AG04449 (cell line): Measurements from ENCODE around the gene DSG2.
"Not testable (repeated sequence)": the region's sequence is repeated elsewhere in the genome, so short reads cannot be mapped to it uniquely, and the experiment has no call there.

Experiments
- CTCF ChIA-PET: fragments of 350-600 bp; formaldehyde crosslinking; extraction: SDS; loops from one replicate; lab custom pipeline; 2021; ENCODE audit warnings: antibody characterized with exemption; lab: Yijun Ruan, JAX
- POLR2A ChIA-PET: fragments of 400-600, 350-600 bp; formaldehyde crosslinking; extraction: SDS; loops from one replicate; lab custom pipeline; 2020; ENCODE audit warnings: antibody characterized with exemption, inconsistent platforms; lab: Yijun Ruan, JAX
- DNase-seq: peaks from one replicate; pipeline ENCODE4 v3.0.0-alpha.2; 2010; ENCODE audit warnings: low read depth, low spot score
- H3K4me3 ChIP-seq: 2 replicates; pipeline ENCODE4 v1.5.1; 2011; ENCODE audit warnings: low read depth, mild to moderate bottlenecking, control low read depth, low read length
- TF ChIP-seq, protein P1 (sequence below): IDR thresholded peaks from one replicate; pipeline ENCODE4 v1.5.1; 2011; ENCODE audit warnings: mild to moderate bottlenecking, moderate library complexity, low read length, control low read depth, inconsistent platforms; ENCODE audit not compliant: insufficient read depth; ENCODE audit errors: missing control alignments

The DSG2 gene

DNA sequence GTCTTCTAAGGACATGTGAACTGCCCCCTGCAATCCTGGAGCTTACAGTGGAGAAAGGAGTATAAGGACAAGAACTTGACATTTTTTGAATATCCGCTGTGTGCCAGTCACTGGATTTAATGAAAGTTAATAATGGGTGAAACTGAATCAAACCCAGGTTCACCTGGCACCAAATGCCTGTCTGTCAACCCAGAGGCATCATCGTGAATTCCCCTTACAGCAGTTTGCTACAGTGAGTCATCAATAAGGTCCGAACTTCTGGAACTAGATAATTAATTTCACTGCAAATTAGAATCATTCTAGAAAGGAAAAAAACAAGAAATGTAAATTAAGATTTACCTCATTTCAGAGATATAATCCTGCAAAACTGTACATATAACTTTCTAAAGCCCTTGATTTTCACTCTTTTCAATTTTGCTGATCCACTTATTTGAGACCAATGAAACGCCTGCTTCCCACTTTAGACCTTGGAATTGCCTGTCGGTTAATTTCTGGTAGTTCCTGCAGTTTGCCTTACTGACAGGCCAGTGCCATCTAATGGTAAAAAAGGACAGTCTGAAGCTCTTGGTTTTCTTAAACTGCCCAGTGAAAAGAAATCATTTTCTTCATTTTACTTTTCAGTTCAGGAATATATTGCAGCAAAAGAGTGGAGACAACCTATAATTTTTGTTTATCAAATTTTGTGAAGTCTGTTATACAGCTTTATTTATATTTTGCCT lies 8.2 kb downstream of the DSG2 start:
- TF ChIP-seq, protein P1, sequence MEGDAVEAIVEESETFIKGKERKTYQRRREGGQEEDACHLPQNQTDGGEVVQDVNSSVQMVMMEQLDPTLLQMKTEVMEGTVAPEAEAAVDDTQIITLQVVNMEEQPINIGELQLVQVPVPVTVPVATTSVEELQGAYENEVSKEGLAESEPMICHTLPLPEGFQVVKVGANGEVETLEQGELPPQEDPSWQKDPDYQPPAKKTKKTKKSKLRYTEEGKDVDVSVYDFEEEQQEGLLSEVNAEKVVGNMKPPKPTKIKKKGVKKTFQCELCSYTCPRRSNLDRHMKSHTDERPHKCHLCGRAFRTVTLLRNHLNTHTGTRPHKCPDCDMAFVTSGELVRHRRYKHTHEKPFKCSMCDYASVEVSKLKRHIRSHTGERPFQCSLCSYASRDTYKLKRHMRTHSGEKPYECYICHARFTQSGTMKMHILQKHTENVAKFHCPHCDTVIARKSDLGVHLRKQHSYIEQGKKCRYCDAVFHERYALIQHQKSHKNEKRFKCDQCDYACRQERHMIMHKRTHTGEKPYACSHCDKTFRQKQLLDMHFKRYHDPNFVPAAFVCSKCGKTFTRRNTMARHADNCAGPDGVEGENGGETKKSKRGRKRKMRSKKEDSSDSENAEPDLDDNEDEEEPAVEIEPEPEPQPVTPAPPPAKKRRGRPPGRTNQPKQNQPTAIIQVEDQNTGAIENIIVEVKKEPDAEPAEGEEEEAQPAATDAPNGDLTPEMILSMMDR: no peak
- POLR2A ChIA-PET: no interaction called here
- H3K4me3 ChIP-seq: no peak overlapping the region
- CTCF ChIA-PET: no interaction called here
- no peak for DNase-seq

DNA sequence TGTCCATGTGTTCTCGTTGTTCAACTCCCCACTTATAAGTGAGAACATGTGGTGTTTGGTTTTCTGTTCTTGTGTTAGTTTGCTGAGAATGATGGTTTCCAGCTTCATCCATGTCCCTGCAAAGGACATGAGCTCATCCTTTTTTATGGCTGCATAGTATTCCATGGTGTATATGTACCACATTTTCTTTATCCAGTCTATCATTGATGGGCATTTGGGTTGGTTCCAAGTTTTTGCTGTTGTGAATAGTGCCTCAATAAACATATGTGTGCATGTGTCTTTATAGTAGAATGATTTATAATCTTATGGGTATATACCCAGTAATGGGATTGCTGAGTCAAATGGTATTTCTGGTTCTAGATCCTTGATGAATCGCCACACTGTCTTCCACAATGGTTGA lies 9.1 kb downstream of the DSG2 start:
- H3K4me3 ChIP-seq, DNase-seq, CTCF ChIA-PET, POLR2A ChIA-PET: not testable (repeated sequence)

- H3K4me3 ChIP-seq: no peak overlapping the region
- ChIA-PET CTCF (no interaction called here), POLR2A (no interaction called here)
- TF ChIP-seq, protein P1: no peak
- DNase-seq: no peak
Measured at GRCh38 chr18:31508781-31509180, 10.8 kb downstream of the DSG2 start.

- no peak for DNase-seq
- no peak overlapping the region for H3K4me3 ChIP-seq
- ChIA-PET CTCF (no interaction called here), POLR2A (no interaction called here)
- TF ChIP-seq, protein P1: no peak
Measured at GRCh38 chr18:31509571-31509970, 11.6 kb downstream of the DSG2 start.

DNA sequence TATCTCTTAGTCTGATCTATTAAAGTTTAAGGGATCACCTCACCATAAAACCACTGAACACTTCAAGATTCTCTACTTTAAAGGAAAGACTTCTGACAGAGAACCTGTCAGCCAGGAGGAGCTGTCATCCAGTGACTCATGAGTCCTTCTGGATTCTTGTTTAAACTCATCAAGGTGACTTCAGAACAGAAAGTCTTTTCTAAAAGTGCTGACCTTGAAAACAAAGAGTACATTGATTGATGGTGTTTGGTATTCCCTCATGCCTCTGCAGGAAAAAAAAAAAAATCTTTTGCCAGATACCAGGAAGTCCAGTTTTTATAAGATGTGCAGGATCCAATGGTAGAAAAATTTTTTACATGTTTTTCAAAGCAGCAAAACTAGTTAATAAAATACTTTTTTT lies 12.3 kb downstream of the DSG2 start:
- POLR2A ChIA-PET: no interaction called here
- DNase-seq: no peak
- CTCF ChIA-PET: no interaction called here
- TF ChIP-seq, protein P1: no peak
- no peak overlapping the region for H3K4me3 ChIP-seq

DNA sequence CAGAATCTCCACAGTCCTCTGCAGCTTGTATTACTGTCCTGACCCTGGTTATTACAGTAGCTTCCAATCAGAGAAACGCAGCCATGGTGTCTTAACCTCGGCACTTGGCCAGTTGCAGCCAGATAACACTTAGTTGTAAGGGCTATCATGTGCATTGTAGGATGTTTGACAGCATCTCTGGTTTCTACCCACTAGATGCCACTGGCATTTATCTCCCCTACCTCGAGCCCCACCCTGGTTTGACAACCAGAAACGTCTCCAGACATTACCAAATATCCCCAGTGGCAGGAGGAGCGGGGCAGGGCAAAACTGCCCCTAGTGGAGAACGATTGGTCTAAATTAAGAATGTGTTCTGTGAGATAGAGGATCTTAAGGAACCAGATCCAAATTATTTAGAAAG lies 13.1 kb downstream of the DSG2 start:
- TF ChIP-seq, protein P1: no peak

DNA sequence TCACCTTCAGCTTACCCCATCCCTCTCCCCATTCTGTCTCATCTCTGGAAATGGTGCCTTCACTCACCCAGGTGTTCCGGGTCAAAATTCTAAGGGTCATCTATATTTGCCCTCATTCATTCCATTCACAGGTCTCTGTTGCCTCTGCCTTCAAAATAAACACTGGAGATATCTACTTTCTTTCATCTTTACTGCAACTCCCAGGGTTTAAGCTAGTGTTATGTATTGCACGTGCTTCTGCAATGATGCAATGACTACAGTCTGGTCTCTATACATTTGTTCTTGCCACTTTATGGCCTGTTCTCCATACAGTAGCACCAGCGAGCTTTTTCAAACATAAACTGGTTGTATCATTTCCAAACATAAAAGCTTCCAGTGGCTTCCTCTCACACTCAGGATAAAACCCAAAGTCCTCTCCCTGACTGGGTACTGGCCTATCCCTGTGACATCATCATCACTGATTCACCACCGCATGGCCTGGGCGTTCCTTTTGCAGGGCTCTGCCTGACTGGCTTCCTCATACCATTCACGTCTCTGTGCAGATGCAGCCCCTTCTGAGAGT lies 14.3 kb downstream of the DSG2 start:
- POLR2A ChIA-PET: no interaction called here
- DNase-seq: no peak
- TF ChIP-seq, protein P1: no peak
- H3K4me3 ChIP-seq: no peak overlapping the region
- CTCF ChIA-PET: no interaction called here

More for the DNA sequence above, 13.1 kb downstream of the DSG2 start:
- no peak for DNase-seq
- no peak overlapping the region for H3K4me3 ChIP-seq
- ChIA-PET CTCF (no interaction called here), POLR2A (no interaction called here)
